Measurements from ENCODE around the gene TMEM132C. TPM values are rescaled to one million over a fixed set of nuclear protein-coding genes. Genes with fewer than 3 reads are reported as not detected.

TMEM132C gene
- total and polyA plus RNA-seq, 2 experiments from 2014 or later = not detected

DNA sequence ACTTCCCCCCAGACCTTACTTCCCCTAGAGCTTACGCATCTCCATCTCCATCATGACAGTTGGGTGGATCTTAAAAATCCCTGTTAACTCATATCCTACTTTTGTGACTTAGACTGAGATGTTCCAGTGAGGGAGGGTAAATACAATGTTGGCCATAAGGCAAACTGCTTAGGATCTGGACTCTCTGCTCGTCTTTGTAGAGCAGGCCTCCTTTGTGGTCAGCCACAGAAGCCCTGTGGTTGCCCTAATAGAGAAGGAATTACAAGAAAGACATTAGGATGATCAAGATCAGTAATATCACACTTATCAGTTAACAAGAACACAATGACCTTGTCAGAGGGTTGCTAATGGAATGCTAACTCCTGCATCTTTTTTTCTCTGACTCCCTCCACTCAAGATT, 52.0 kb downstream of the TMEM132C start (continued):
- TF ChIP-seq ETS1 (IDR thresholded peaks at IDR 0.05) (no peak), EZH2 (IDR thresholded peaks at IDR 0.05; ENCODE audit: low read depth, unreplicated experiment) (no peak), NANOG (IDR thresholded peaks at IDR 0.05; ENCODE audit: borderline replicate concordance) (no peak), EZH2phosphoT487 (IDR thresholded peaks at IDR 0.05; ENCODE audit: unreplicated experiment) (no peak), CREB1 (CRISPR knock-in tag; IDR thresholded peaks at IDR 0.05; ENCODE audit: low read depth) (no peak), ZNF114 (CRISPR knock-in tag; IDR thresholded peaks at IDR 0.05) (no peak), CTCF (conservative IDR thresholded peaks at IDR 0.05; ENCODE audit: low read depth in 2 of 2) (no peak), JUNB (IDR thresholded peaks at IDR 0.05; ENCODE audit: unreplicated experiment) (no peak), STAT1 (IDR thresholded peaks at IDR 0.05; ENCODE audit: unreplicated experiment) (no peak)
- TF ChIP-seq, protein P1, sequence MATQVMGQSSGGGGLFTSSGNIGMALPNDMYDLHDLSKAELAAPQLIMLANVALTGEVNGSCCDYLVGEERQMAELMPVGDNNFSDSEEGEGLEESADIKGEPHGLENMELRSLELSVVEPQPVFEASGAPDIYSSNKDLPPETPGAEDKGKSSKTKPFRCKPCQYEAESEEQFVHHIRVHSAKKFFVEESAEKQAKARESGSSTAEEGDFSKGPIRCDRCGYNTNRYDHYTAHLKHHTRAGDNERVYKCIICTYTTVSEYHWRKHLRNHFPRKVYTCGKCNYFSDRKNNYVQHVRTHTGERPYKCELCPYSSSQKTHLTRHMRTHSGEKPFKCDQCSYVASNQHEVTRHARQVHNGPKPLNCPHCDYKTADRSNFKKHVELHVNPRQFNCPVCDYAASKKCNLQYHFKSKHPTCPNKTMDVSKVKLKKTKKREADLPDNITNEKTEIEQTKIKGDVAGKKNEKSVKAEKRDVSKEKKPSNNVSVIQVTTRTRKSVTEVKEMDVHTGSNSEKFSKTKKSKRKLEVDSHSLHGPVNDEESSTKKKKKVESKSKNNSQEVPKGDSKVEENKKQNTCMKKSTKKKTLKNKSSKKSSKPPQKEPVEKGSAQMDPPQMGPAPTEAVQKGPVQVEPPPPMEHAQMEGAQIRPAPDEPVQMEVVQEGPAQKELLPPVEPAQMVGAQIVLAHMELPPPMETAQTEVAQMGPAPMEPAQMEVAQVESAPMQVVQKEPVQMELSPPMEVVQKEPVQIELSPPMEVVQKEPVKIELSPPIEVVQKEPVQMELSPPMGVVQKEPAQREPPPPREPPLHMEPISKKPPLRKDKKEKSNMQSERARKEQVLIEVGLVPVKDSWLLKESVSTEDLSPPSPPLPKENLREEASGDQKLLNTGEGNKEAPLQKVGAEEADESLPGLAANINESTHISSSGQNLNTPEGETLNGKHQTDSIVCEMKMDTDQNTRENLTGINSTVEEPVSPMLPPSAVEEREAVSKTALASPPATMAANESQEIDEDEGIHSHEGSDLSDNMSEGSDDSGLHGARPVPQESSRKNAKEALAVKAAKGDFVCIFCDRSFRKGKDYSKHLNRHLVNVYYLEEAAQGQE (IDR thresholded peaks at IDR 0.05; ENCODE audit: unreplicated experiment) = no peak

GRCh38 chr12:128322341-128322740, 55.4 kb downstream of the TMEM132C start:
- no peaks in the 10 kb centered on the region for H4K20me1 ChIP-seq (replicated peaks; ENCODE audit: insufficient read depth)
- Mint-ChIP-seq H3K27me3 (ENCODE audit: insufficient read depth, low read depth, poor library complexity) (no peaks in the 10 kb centered on the region), H3K36me3 (ENCODE audit: low read depth) (peaks cover 45% of the 10 kb centered on the region), H3K4me1 (no peaks in the 10 kb centered on the region), H3K9me3 (peaks cover 98% of the 10 kb centered on the region), H3K4me3 (no peak overlapping the region), H3K27ac (no peak overlapping the region)
- H3F3A ChIP-seq (replicated peaks; ENCODE audit: low read depth) = no peaks in the 10 kb centered on the region
- no peak overlapping the region for H3K4me3 ChIP-seq
- no peak overlapping the region for H3K4me2 ChIP-seq
- H3K4me1 ChIP-seq (ENCODE audit: insufficient read depth) = no peaks in the 10 kb centered on the region
- no peaks in the 10 kb centered on the region for H3K79me2 ChIP-seq (replicated peaks; ENCODE audit: insufficient read depth)
- no peaks in the 10 kb centered on the region for H3K36me3 ChIP-seq (ENCODE audit: insufficient read depth)
- H2AFZ ChIP-seq = no peak overlapping the region
- no peak for DNase-seq (ENCODE audit: low spot score)
- no peak overlapping the region for H3K27ac ChIP-seq (ENCODE audit: low read depth)
- no peak for ATAC-seq
- H3K9me2 ChIP-seq (ENCODE audit: insufficient read depth) = no peaks in the 10 kb centered on the region
- no peaks in the 10 kb centered on the region for H3K27me3 ChIP-seq (ENCODE audit: insufficient read depth)
- TF ChIP-seq EZH2 (IDR thresholded peaks at IDR 0.05; ENCODE audit: low read depth, unreplicated experiment) (no peak), ETS1 (IDR thresholded peaks at IDR 0.05) (no peak), CTCF (conservative IDR thresholded peaks at IDR 0.05; ENCODE audit: low read depth in 2 of 2) (no peak), CREB1 (CRISPR knock-in tag; IDR thresholded peaks at IDR 0.05; ENCODE audit: low read depth) (no peak), STAT1 (IDR thresholded peaks at IDR 0.05; ENCODE audit: unreplicated experiment) (no peak), JUNB (IDR thresholded peaks at IDR 0.05; ENCODE audit: unreplicated experiment) (no peak), EZH2phosphoT487 (IDR thresholded peaks at IDR 0.05; ENCODE audit: unreplicated experiment) (no peak), ZNF331 (CRISPR knock-in tag; IDR thresholded peaks at IDR 0.05; ENCODE audit: low read depth) (no peak)
- TF ChIP-seq, protein P1 (IDR thresholded peaks at IDR 0.05; ENCODE audit: unreplicated experiment) = no peak

Data from GM23338 (cell line).